Eye (tissue), 1 donor: ENCODE data around the gene ADSS1.
A peak's percentile ranks its signal among the peaks of the same experiment; 100 is the strongest.

Source experiments
- DNase-seq: peaks from one replicate; pipeline ENCODE4 v3.0.0-alpha.2; 2015

ADSS1 gene

DNA sequence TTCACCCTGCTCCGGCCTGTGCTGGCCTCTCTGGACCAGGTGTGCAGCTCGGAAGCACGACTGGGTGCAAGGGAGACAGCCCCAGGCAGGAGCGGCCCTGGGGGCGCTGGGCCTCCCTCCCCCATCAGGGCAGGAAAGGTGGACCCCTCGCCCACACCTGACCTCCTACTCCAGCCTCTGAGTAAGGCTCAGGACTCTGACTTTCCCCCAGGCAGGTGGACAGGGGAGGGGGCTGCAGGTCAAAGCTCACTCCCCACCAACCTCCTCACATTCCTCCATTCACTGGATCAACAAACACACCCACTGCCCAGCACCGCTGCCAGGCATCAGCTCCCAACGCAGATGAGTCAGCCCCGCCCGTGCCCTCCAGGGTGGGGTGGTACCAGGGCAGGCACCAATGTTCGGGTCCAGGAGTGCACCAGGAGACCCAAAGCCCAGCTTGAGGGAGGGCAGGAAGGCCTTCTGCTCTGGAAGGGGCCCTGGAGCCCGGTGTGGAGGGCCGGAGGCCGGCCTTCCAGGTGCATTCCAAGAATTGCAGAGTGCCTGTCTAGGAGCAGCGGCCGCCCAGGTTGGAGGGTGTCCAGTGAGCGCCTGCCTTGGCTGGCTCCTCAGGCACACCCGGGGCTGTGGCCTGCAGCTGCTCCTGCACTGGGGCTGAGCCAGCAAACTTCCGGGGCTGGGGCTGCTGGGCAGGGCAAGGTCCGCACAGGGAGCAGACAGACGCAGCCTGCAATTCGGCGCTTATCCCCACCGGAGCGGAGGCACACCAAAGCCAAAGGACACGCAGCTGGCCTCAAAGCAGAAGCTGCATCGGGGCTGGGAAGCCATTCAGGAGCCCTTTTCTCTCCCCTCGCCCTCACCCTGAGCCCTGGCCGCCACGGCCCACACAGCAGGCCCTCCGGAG, 36.2 kb upstream of the ADSS1 start:
- peak; percentile 39 for DNase-seq

DNA sequence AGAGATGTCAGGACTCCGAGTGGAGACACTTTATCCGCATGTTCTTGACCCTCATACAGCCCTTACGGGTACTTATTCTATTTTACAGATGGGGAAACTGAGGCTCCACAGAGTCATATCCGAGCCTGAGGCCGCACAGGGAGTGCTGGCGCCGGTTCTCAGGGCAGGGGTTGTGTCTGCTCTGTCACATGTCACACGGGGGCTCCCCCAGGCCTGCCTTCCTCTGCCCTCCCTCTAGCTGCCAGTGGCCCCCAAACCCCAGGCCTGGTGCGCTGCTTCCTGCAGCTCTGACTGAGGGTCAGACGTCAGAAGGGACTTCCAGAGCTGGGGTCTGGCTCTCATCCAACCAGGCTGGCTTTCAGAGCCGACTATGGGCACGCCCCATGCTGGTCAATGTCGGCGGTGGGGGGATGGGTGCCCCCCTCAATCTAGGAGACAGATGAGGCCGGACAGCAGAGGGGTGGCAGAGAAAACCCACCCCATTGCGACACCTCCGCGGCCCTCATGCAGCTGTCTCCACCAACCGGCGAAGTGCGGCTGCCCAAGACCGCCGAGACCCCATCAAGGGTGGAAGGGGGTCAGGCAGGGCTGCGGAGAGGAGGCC, 35.4 kb upstream of the ADSS1 start:
- no peak for DNase-seq

DNA sequence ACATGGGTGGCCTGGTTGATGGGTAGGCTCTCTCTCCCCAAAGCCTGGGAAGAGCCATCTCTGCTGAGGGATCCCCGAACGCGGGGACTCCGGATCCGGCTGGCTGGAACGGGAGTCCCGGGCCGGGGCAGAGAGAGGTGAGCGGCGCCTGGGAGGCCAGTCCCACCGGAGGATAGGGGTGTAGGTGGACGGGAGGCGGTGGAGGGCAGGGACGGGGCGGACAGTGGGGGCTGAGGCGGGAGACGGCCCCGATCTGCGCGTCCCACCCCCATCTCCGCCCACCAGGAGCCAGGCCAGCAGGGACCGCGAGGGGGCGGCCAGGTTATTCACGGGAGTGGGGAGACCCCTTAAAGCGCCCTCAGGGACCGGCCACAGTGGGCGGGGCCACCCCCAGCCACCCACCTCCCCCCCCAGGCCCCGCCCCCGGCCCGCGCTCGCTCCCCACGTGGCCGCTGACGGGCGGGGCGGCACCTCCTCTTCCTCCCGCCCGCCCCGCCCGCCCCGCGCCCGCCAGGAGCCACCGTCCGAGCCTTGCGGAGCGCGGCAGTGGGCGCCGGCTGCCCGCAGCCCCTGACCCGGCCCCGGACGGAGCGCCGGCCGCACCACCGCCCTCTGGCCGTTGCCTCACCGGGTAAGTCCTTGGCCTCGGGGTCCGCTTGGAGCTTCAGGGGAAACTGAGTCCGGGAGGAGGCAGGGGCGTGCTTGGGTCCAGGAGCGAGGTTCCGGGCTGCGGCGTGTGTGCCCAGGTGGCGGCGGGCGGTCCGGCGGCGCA, 34.7 kb upstream of the ADSS1 start, which contains the start of gene INF2:
Gene INF2, plus strand, starts transcription at position 510 of the 772 bp plus-strand sequence. CDS start 11,748 bp downstream, outside the sequence.
- peak; percentile 73 for DNase-seq

DNA sequence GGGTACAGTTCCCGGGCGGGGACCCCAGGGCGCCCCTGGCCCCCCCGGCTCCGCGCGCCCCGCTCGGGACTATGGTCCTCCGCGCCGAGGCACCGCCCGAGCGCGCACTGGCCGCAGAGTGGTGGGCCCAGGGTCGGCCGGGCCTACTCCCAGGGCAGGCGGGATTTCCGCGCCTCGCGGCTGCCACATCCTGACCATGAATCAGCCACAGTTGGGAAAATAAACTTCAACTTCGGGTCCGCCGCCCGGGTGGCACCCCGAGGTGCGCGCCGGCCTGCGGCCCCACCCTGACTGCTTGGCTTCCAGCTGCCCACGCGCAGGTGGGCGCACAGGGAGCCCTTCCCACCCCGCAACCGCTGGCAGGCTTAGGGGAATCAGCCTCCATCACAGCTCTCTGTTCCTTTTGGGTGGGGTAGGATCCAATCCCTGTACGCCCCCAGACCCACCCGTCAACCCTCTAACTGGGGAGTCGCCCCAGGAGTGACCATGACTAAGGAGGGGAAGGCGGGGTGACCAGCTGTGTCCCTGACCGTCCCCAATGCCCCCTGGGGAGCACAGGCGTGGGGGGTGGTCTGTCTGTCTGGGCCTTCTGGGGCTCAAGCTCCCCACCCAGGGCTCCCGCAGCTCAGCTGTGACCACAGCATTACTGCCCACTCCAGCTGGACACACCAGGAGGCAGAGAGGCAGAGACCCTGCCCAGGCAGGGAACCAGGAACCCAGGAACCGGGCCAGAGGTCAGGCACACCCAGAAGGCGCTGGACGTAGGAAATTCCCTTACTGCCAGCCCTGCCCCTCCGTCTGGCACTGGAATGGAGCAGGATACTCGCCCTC, 33.9 kb upstream of the ADSS1 start:
- peak; percentile 45 for DNase-seq

DNA sequence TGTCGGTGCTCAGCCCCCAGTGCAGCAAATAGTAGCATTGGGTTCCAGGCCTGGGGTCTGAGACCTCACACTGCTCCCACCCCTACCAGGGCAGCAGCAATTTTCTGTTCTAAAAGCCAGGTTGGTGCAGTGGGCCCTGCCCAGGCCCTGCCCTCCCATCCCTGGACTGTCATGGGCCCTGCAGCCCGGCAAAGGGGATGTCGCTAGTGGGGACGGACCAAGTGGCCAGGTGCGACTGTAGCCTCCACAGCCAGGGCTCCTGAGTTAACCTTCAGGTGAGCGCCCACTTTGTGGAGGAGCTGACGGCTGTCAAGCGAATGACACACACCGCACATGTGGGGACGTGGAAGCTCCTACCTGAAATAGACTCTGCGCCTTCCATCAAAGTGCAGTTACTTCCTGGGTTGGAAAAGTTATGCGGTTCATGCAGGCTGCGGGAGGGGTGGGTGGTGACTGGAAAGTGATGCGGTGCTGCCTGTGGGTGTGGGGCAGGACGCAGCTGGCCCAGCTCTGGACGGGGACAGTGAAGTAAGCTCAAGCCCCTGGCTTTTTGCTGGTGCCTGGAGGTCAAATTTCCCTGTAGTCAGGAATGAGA, 33.1 kb upstream of the ADSS1 start:
- no peak for DNase-seq

DNA sequence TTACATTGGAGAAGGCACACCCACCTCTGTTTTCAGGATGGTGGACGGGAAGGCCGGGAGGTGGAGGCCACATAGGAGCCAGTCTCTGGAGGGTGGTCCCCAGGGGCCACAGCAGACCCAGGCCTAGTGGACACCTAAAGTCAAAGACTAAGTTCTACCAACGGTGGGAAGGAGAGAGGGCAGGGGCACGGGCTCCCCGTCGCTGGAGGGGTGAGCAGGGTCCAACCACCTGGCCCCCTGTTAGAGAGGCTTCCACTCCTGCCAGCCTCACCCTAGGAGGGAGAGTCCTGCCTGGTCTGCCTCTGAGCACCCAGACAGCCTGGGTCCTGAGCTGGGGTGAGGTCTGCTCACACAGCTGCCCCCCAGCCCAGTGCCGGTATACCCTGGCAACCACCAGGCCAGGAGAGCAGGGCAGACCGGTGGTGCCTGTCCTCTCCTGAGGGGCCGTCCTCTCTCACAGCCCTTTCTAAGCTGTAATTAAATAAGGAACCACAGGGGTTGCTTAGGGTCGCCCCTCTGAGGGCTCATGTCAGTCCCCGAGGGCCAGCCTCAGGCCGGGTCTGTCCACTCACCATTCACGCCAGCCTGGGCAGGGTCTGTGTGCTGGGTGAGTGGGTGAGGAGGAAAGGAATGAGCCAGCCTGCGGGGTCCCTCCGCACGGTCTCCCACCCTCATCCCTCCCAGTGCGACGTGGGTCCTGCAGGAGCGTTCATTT, 32.3 kb upstream of the ADSS1 start:
- no peak for DNase-seq

DNA sequence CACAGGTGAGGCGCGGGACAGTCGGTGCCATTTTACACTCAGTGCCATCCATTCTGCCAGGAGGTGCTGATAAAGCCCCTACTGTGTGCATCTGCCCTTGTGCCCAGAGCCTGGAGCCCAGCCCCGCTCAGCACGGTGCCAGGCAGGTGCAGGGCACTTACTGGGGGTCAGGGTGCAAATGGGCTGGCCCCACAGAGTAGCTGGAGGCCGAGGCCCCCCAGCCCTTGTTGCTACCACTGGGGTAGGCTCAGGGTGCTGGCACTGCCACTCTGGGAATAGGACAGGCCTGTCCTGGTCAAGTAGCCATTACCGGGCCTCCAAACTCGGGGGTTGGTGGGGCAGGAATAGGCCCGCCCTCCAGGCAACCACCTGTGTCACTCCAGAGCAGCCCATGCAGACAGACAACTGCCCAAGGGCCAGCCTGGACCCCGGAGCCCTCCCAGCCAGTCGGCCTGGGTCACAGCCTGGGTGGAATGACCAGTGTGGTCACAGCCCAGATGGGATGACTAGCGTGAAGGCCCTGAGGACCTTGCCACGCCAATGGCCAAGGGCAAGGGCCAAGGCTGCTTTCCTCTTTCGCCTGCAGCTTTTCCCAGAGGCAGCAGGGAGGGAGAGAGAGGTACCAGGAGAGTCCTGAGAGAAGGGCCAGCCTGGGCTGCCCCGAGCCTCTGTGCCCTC, 31.6 kb upstream of the ADSS1 start:
- DNase-seq, result no peak

DNA sequence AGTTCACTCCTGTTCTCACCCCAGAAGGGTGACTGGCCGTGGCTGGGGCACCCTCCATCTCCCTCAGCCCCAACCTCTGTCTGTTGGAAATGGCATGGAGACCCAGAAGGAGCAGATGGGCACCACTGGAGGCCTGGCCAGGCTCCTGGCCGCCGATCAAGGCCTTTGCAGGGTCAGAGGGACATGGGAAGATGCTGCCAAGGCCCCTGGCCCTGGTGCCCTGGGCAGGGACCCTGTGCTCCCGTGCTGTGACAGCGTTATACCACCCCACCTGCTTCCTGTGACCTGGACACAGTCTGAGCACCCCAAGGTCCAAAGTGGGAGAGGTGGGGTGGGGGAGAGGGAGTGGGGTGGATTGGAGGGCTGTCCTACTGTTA, 31.1 kb upstream of the ADSS1 start:
- no peak for DNase-seq

DNA sequence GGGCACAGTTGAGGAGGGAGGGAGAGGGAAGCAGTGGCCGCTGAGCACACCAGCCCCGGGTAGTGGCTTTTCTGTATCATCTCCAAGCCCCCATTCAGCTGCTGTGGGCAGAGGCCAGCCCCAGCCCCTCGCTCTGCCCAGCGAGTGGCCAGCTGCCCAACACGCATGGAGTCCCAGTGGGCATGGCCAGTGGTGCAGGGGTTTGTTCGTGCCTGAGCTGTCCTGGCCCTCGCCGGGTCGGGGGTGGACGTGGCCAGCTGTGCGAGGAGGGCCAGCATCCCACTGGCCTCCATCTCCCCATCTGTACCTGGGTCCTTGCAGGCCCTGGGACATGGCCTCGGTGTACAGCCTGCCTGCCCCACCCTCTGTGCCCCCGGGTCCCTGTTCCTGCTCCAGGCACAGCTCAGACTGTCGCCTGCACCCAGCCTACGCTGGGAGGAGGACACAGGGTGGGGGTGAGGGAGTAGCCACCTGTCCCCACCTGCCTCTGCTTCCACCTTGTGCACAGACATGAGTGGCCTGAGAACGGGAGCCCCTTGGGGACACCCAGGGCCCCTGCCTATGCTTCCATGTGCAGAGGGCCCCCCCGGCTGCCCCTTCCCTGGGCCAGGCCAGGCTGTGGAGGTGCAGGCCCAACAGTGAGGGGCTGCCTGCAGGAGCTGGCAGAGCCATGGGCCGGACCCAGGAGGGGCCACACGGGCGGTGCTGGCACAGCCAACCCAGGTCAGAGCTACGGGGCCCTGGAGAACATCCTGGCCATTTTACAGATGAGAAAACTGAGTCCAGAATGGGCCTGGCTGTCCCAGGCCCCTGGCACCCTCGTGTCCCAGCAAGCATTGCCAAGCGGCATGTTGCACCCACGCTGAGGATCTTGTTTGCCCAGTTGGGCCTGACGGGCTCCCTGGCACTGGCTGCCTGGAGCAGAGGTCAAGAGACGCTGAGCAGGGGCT, 30.3 kb upstream of the ADSS1 start:
- no peak for DNase-seq

DNA sequence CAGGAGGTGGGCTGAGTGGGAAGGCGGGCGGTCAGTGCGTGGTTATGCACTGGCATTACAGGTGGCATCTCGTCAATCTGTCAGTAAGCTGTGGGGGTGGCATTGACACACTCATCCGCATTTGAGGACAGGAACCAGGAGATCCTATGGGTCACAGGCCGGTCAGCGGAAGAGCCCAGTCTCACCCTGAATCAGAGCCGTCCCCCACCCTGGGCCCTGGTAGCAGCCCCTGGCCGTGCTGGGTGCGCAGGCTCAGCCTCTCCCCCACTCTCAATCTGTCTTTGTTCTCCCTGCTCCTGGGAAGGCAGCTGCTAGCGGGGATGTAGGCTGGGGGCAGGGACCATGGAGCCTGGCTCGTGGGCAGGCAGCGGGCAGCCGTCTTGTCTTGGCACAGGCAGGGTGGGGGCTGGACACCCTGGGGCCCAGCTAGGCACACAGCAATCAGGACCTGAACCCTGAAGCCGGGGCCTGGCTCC, 29.5 kb upstream of the ADSS1 start:
- no peak for DNase-seq

DNA sequence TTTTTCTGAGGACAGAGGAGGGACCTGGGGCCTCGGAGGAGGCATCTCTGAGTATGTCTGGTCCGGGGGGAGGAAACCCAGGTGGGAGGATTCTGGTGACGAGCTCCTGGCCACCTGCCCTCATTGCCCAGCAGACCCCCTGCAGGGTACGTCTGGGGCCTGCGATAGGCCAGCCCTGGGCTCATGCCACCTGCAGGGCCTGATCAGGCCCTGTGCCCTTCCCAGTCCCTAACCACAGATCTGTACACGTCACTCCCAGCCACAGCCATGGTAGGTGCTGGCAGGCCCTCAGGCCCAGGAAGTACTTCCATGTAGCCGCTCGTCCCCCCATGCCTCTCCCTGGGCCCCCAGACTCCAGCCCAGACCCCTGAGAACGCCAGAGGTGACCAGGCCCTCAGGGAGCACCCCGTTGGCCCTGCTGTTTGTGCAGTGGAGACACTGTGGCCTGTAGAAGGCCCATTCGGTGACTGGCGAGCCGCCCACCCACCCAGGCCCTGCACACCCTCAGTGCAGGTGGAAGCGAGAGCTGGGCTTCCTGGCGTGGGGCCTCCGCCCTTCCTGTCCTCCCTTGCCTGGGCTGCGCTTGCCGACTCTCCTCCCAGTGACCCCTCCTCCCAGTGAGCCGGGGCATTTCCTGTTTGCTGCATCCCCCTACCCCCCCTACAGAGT, 28.9 kb upstream of the ADSS1 start:
- DNase-seq, result no peak

DNA sequence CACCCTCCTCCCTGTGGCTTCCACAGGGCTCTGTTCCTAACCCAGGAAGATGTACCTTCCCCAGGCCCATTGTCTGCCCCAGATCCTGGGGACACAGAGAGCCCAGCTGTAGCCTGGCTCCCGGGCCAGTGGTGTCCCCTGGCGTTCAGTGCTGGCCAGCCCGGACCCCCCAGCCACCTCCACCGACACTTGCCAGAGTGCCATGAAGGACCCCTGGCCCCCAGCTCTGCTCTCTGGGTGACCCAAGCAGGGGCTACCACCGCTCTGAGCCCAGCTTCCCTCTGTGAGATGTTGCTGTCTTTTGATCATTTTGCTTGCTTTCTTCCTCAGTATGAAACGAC, 28.4 kb upstream of the ADSS1 start:
- DNase-seq, result no peak

DNA sequence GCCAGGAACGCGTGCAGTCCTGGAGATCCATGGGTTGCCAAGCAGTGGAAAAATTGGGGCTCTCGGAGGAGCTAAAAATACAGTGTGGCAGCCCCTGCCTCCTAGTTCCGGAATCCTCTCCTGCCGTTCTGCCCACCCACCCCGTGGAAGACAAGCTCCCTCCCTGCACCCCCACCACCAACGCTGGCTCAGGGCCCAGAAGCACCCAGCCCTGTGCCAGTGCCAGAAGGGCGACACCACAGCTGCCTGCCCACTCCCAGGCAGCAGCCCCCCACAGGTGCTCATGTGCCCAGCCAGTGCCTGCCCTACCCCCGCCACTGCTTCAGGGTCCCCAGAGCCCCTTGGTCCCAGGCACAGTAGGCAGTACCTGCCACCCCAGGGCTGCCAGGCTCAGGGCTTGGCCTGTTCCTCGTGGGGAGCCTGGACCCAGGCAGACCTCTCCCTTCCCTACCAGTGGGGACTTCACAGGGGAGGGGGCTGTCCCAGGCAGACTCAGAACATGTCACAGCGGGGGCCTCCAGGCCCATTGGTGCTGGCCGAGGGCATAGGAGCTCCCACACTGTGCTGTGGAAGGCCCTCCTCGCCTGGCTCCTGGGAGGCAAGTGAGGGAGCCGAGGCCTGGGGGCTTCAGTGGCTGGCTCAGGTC, 27.2 kb upstream of the ADSS1 start:
- no peak for DNase-seq

DNA sequence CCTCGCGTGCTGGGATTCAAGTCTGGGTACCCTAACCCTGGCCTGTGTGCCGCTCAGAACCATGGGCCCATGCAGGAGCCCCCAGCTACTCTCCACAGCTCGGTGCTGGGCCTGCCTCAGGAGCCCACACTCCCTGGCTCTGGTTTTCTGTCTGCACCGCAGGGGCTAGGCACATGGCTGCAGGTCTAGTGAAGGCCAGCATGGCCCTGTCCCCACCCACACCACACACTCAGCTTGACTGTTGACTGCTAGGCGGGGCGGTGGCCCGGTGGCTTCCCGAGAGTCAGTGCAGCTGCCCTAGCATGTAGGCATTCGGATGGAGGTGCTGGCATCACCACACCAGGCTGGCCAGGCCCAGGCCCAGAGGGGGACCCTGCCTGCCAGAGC, 26.7 kb upstream of the ADSS1 start:
- no peak for DNase-seq

DNA sequence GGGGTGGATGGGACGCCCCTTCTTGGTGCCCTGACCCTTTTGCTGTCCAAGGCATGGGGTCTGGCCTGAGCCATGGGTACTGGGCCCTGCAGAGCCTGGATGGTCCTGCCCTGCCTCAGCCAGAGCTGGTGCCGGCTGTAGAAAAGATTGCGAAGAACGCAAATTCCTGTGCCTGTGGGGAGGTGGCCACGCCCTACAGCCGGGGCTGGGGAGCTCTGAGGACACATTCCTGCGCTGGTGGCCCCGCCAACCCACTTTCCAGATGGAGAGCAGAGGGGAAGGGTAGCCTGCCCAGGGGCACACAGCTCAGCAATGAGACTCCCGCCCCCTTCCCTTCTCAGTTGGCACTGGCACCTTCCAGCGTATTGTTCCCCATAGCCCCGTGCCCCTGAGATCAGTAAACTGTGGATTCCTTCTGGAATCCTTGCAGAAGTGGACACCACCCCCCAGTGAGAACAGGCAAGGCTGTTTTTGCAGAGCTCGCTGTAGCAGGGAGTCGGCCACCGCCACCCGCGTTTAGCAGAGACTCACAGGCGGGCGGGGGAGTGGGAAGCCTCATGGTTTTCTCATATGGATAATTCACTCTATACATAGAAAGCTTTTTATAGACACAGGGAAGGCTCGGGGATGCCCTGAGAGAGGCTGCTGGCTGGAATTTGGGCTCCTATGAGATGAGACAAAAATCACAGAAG, 26.0 kb upstream of the ADSS1 start:
- DNase-seq, result no peak

DNA sequence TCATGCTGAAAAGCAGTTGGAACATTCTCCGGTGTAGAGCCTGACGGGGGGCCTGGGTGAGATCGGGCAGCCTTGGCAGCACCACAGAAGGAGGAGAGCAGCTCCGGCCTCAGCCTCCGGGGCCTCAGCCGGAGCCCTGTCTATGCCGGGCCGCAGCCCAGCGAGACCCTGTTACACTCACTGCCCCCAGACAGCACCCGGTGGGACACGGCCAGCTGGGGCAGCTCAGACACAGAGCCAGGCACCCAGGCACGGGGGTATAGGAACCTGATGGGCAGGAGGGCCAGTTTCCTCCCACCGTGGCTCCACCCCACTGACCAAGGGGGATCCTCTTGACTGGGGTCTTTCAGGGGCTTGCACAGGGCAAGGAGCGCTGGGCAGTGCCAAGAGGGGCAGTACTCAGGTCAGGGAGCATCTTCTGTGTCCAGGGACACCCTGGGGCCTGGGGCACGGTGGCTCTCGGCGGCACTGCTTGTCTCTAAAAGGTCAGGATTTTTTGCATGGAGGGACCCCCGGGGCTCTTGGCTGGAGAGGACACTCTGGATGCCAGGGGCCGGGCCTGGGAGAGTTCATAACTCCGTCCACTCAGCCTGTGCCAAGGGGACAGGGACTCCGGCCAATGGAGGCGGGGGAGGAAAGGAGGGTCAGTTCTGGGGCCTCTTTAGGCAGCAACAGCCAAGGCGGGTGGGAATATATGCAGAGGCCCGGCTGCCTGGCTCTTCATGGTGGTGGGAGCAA, 25.2 kb upstream of the ADSS1 start:
- DNase-seq, result no peak

DNA sequence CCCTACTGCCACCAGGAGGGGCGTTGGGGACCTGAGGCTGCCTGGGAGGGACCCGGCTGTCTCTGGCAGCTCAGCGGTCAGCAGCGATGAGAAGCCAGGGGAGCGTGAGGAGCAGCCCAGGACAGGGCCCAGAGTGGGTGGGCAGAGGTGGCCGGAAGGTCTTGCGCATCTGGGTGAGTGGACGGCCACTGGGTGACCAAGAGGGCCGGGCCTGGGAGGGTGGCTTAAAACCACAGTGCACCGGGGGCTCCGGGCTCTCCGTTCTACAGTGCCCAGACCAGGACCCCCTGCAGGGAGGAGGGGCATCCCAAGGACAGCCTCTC, 24.6 kb upstream of the ADSS1 start:
- no peak for DNase-seq
